Ishikawa (cell line): ENCODE data around the gene ANKRD44.

Experiments used
- CEBPB ChIP-seq: IDR thresholded peaks from 2 replicates; pipeline ENCODE4 v1.6.1; 2012
- CREB1 ChIP-seq: IDR thresholded peaks from 2 replicates; pipeline ENCODE4 v1.6.1; 2012; ENCODE audit warnings: low read depth
- EGR1 ChIP-seq: IDR thresholded peaks from 2 replicates; pipeline ENCODE4 v1.6.1; 2012
- EP300 ChIP-seq: IDR thresholded peaks from 2 replicates; pipeline ENCODE4 v1.6.1; 2012; ENCODE audit warnings: borderline replicate concordance
- FOXM1 ChIP-seq: IDR thresholded peaks from 2 replicates; pipeline ENCODE4 v1.6.1; 2012; ENCODE audit warnings: low read depth, borderline replicate concordance
- NFIC ChIP-seq: IDR thresholded peaks from 2 replicates; pipeline ENCODE4 v1.6.1; 2012
- RAD21 ChIP-seq: IDR thresholded peaks from 2 replicates; pipeline ENCODE4 v1.6.1; 2012; ENCODE audit warnings: low read depth
- TAF1 ChIP-seq: IDR thresholded peaks from 2 replicates; pipeline ENCODE4 v1.6.1; 2012; ENCODE audit warnings: low read depth, mild to moderate bottlenecking
- TCF12 ChIP-seq: IDR thresholded peaks from 2 replicates; pipeline ENCODE4 v1.6.1; 2012; ENCODE audit warnings: low read depth
- TEAD4 ChIP-seq: IDR thresholded peaks from 2 replicates; pipeline ENCODE4 v1.6.1; 2012
- YY1 ChIP-seq: IDR thresholded peaks from 2 replicates; pipeline ENCODE4 v1.6.1; 2012; ENCODE audit warnings: low read depth
- ZBTB7A ChIP-seq: IDR thresholded peaks from 2 replicates; pipeline ENCODE4 v1.6.1; 2012; ENCODE audit warnings: low read depth
- TF ChIP-seq, protein P1 (sequence below): IDR thresholded peaks from 2 replicates; pipeline ENCODE4 v1.6.1; 2012; ENCODE audit warnings: low read depth, mild to moderate bottlenecking
- TF ChIP-seq, protein P2 (sequence below): IDR thresholded peaks from 2 replicates; pipeline ENCODE4 v1.6.1; 2012
- TF ChIP-seq, protein P3 (sequence below): IDR thresholded peaks from 2 replicates; pipeline ENCODE4 v1.6.1; 2012

ANKRD44 gene

DNA sequence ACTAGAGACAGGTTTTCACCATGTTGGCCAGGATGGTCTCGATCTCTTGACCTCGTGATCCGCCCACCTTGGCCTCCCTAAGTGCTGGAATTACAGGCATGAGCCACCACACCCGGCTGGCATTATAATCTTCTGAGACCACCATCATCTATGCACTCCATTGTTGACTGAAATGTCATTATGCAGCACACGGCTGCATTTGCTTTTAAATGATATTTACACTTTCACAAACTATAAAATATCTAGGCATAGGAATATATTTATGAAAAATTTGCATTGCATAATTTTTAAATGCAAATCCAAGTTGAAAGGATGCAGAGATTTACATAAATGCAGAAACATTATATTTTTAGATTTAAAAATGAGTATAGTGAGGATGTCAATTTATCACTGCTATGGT lies 30.0 kb upstream of the ANKRD44 start:
- TF ChIP-seq, protein P1, sequence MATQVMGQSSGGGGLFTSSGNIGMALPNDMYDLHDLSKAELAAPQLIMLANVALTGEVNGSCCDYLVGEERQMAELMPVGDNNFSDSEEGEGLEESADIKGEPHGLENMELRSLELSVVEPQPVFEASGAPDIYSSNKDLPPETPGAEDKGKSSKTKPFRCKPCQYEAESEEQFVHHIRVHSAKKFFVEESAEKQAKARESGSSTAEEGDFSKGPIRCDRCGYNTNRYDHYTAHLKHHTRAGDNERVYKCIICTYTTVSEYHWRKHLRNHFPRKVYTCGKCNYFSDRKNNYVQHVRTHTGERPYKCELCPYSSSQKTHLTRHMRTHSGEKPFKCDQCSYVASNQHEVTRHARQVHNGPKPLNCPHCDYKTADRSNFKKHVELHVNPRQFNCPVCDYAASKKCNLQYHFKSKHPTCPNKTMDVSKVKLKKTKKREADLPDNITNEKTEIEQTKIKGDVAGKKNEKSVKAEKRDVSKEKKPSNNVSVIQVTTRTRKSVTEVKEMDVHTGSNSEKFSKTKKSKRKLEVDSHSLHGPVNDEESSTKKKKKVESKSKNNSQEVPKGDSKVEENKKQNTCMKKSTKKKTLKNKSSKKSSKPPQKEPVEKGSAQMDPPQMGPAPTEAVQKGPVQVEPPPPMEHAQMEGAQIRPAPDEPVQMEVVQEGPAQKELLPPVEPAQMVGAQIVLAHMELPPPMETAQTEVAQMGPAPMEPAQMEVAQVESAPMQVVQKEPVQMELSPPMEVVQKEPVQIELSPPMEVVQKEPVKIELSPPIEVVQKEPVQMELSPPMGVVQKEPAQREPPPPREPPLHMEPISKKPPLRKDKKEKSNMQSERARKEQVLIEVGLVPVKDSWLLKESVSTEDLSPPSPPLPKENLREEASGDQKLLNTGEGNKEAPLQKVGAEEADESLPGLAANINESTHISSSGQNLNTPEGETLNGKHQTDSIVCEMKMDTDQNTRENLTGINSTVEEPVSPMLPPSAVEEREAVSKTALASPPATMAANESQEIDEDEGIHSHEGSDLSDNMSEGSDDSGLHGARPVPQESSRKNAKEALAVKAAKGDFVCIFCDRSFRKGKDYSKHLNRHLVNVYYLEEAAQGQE: no peak
- no peak for TF ChIP-seq RAD21
- TF ChIP-seq, protein P2, sequence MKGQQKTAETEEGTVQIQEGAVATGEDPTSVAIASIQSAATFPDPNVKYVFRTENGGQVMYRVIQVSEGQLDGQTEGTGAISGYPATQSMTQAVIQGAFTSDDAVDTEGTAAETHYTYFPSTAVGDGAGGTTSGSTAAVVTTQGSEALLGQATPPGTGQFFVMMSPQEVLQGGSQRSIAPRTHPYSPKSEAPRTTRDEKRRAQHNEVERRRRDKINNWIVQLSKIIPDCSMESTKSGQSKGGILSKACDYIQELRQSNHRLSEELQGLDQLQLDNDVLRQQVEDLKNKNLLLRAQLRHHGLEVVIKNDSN: no peak
- TF ChIP-seq YY1: no peak
- no peak for TF ChIP-seq TCF12
- TF ChIP-seq FOXM1: no peak

DNA sequence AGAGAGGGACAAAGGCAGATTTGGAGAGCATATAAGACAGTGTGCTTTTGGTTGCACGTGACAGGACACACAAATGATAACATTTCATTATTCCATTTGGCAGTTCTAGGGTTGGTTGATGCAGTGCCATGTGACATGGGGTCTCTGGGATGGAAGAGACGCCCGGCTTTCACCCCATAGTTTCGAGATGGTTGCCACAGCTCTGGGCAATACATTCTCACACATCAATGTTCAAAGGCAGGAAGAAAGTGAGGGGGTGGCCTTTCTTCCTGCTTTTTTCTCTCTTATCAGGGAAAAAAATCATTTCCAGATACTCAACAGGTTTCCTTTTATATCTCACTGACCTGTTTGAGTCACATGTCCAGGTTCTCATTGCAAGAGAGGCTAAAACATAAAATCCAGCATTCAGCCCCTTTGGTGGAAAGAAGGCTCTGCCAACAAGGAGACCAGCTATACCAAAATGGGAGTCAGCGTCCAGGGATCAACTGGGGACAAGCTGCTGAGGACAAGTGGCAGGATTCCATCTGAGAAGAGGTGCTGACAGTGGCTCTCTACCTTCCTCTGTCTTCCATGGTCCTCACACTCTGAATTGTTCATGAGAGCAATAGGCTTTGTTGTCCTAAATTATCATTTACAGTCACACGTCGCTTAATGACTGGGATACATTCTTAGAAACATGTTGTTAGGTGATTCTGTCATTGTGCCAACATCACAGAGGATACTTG lies 29.1 kb upstream of the ANKRD44 start:
- TF ChIP-seq NFIC: no peak
- TF ChIP-seq TCF12: no peak
- no peak for TF ChIP-seq RAD21
- TF ChIP-seq YY1: no peak
- TF ChIP-seq, protein P3, sequence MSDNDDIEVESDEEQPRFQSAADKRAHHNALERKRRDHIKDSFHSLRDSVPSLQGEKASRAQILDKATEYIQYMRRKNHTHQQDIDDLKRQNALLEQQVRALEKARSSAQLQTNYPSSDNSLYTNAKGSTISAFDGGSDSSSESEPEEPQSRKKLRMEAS: no peak
- TF ChIP-seq TAF1: no peak
- no peak for TF ChIP-seq EGR1
- TF ChIP-seq, protein P2: no peak
- no peak for TF ChIP-seq ZBTB7A
- TF ChIP-seq EP300: no peak
- no peak for TF ChIP-seq TEAD4
- no peak for TF ChIP-seq FOXM1
- TF ChIP-seq, protein P1: no peak
- no peak for TF ChIP-seq CREB1
- no peak for TF ChIP-seq CEBPB

DNA sequence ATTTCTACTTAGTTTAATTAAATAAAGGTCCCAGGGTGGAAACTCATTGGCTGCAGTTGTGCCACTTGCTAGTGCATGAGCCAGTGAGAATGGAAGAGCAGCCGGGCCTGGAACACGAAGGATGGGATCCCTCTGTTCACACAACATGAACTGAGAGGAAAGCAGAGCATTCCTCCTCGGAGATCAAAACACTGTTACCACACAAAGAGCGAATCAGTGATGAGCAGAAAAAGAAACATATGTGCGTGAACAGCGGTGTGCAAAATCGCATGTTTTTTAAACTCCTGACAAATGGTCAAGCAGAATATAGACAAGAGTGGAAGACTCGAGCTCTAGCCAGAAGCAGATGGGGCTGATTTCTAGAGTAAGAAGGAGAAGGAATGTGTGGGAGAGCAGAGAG lies 28.4 kb upstream of the ANKRD44 start:
- no peak for TF ChIP-seq TAF1

DNA sequence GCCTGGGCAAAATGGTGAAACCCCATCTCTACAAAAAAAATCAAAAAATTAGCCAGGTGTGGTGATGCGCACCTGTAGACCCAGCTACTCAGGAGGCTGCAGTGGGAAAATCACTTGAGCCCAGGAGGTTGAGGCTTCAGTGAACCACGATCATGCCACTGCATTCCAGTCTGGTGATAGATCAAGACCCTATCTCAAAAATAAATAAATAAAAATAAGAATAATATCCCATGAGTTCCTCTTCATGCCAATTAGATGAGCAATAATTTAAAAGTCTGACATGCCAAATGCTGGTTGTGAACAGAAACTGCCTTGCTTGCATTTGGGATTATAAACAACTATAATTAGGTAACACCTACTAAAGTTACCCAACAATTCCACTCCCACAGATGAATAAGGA lies 22.1 kb upstream of the ANKRD44 start:
- no peak for TF ChIP-seq TCF12
- no peak for TF ChIP-seq EP300
- no peak for TF ChIP-seq YY1
- no peak for TF ChIP-seq EGR1
- TF ChIP-seq FOXM1: no peak
- TF ChIP-seq CEBPB: no peak
- no peak for TF ChIP-seq CREB1
- no peak for TF ChIP-seq TEAD4

DNA sequence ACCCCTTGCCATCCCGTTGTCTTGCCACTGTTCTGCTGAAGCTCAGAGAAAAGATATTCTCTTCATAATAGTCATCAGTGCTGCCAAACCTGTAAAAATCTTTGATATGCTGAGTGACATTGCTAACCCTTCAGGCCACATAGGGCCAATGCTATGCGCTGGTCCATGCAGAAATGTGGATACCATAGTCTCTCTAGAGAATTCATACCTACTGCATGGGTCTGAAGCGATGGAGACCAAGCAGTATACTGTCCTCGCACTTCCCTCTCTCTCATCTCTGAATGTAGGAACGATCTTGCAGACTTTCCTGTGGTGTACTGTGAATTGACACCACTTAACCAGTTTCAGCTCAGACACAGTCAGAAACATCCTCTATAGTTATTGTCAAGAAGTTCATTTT lies 17.9 kb upstream of the ANKRD44 start:
- TF ChIP-seq RAD21 (no peak), NFIC (no peak), CEBPB (no peak), FOXM1 (no peak), EP300 (no peak), EGR1 (no peak), TCF12 (no peak), TEAD4 (no peak), YY1 (no peak), CREB1 (no peak), ZBTB7A (no peak)
- TF ChIP-seq, protein P2: no peak
- TF ChIP-seq, protein P3: no peak

DNA sequence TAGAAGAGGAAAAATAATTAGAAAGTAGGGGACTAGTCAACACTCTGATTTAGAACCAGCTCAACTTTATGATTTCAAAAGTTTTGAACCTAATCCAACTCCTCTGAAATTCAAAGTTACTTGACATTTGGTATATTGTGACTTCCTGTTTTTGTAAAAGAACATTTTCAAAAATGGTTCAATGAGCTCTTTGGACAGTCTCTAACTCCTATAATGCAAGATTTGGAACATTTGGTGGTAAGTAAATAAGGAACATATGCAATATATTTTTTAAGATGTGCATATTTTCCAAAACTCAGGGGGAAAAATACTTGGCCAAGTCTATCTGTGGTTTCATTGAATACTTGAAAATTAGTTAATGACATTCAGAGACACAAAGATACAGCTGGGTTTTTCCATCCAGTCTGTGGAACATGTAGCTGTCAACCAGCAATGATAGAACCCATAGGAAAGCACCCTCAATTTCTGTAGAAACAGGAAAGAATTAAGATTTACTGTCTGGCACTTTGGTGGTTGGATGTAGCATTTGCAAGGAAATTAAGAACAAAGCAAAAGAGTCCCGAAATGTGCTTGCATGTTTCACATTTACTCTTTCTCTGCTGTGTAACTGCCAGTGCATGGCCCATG lies 17.0 kb upstream of the ANKRD44 start:
- TF ChIP-seq EP300: no peak
- no peak for TF ChIP-seq NFIC
- TF ChIP-seq FOXM1: no peak
- no peak for TF ChIP-seq TAF1
- no peak for TF ChIP-seq CREB1
- TF ChIP-seq TCF12: no peak
- no peak for TF ChIP-seq TEAD4
- no peak for TF ChIP-seq CEBPB
- TF ChIP-seq EGR1: no peak
